HepG2 (cell line): ENCODE measurements around the gene BLMH. TPM values are rescaled to one million over a fixed set of nuclear protein-coding genes. Genes with fewer than 3 reads are reported as not detected.

Experiments used
- FOSL2 ChIP-seq: sonication (generic); formaldehyde crosslinking; IDR thresholded peaks from 2 replicates; pipeline ENCODE4 v1.4.0; 2020; ENCODE audit warnings: missing genetic modification reagents
- GFI1 ChIP-seq: sonication (generic); formaldehyde crosslinking; IDR thresholded peaks from 2 replicates; pipeline ENCODE4 v1.5.0; 2020; ENCODE audit warnings: missing genetic modification reagents, mild to moderate bottlenecking, borderline replicate concordance
- PLRG1 ChIP-seq: fragments of 450-650 bp; conservative IDR thresholded peaks from 2 replicates; pipeline ENCODE4 v1.6.1; 2016
- SAP130 ChIP-seq: IDR thresholded peaks from 2 replicates; pipeline ENCODE4 v1.6.1; 2016; ENCODE audit warnings: low read depth
- TAF1 ChIP-seq: sonication (generic); formaldehyde crosslinking; IDR thresholded peaks from 2 replicates; pipeline ENCODE4 v1.4.0; 2020; ENCODE audit warnings: missing genetic modification reagents
- U2AF2 ChIP-seq: fragments of 200-400 bp; formaldehyde crosslinking; IDR thresholded peaks from 2 replicates; pipeline ENCODE4 v1.6.1; 2017; ENCODE audit warnings: low read depth, mild to moderate bottlenecking, low read length
- ZNF205 ChIP-seq: IDR thresholded peaks from 2 replicates; pipeline ENCODE4 v1.6.1; 2018; ENCODE audit warnings: missing biosample characterization, missing genetic modification reagents
- ZNF337 ChIP-seq: sonication (generic); formaldehyde crosslinking; IDR thresholded peaks from 2 replicates; pipeline ENCODE4 v1.5.1; 2020; ENCODE audit warnings: missing genetic modification reagents, low read depth, mild to moderate bottlenecking, borderline replicate concordance
- polyA plus RNA-seq, 8 experiments: library from polyadenylated mRNA; depleted of rRNA in 3 of 8; stranded (reverse) in 7 of 8; unstranded in 1 of 8; fragments of >200 nt; fragmentation: Illumina TruSeq in 4 of 8; extraction: Trizol in 4 of 8; gene quantifications; 2 replicates each; pipeline versions ENCODE4 v1.2.1 to v1.2.3, GENCODE V29; 2011 to 2016; ENCODE audit warnings: low read depth in 4 of 8, missing spikeins in 1 of 8, mixed read lengths in 1 of 8; ENCODE audit not compliant: insufficient read depth in 1 of 8
- total RNA-seq, 5 experiments: library from RNA; depleted of rRNA; stranded (reverse); fragments of >200 nt; fragmentation: Illumina TruSeq; extraction: Trizol; gene quantifications; 2 replicates each; pipeline ENCODE4 v1.2.3, GENCODE V29; 2016; ENCODE audit warnings: low read depth in 1 of 5
- TF ChIP-seq, protein P1 (sequence below): sonication (generic); formaldehyde crosslinking; IDR thresholded peaks from 2 replicates; pipeline ENCODE4 v1.4.0; 2020; ENCODE audit warnings: missing genetic modification reagents
- TF ChIP-seq, protein P2 (sequence below): sonication (generic); formaldehyde crosslinking; IDR thresholded peaks from 2 replicates; pipeline ENCODE4 v1.4.0; 2020; ENCODE audit warnings: missing genetic modification reagents, borderline replicate concordance
- TF ChIP-seq, protein P3 (sequence below), 2 experiments: sonication (generic) in 1 of 2; formaldehyde crosslinking in 1 of 2; IDR thresholded peaks; 2 replicates each; pipeline versions ENCODE4 v1.5.1 to v1.6.1; 2011 to 2020; ENCODE audit warnings: borderline replicate concordance in 1 of 2, low read depth in 1 of 2, low read length in 1 of 2, mild to moderate bottlenecking in 1 of 2, missing genetic modification reagents in 1 of 2, moderate library complexity in 1 of 2
- TF ChIP-seq, protein P4 (sequence below): IDR thresholded peaks from 2 replicates; pipeline ENCODE4 v1.6.1; 2016; ENCODE audit warnings: control low read depth
- TF ChIP-seq, protein P5 (sequence below): sonication (generic); formaldehyde crosslinking; IDR thresholded peaks from 2 replicates; pipeline ENCODE4 v1.4.0; 2020; ENCODE audit warnings: missing genetic modification reagents
- TF ChIP-seq, protein P6 (sequence below): sonication (generic); formaldehyde crosslinking; IDR thresholded peaks from 2 replicates; pipeline ENCODE4 v1.8.0; 2022; ENCODE audit warnings: mild to moderate bottlenecking, missing genetic modification reagents, moderate library complexity

The BLMH gene
- total and polyA plus RNA-seq, 2 of the 13 experiments (the other 11 are each of a cell fraction or from before 2014, with no cell fraction given): 12.1 to 41.0 TPM

DNA sequence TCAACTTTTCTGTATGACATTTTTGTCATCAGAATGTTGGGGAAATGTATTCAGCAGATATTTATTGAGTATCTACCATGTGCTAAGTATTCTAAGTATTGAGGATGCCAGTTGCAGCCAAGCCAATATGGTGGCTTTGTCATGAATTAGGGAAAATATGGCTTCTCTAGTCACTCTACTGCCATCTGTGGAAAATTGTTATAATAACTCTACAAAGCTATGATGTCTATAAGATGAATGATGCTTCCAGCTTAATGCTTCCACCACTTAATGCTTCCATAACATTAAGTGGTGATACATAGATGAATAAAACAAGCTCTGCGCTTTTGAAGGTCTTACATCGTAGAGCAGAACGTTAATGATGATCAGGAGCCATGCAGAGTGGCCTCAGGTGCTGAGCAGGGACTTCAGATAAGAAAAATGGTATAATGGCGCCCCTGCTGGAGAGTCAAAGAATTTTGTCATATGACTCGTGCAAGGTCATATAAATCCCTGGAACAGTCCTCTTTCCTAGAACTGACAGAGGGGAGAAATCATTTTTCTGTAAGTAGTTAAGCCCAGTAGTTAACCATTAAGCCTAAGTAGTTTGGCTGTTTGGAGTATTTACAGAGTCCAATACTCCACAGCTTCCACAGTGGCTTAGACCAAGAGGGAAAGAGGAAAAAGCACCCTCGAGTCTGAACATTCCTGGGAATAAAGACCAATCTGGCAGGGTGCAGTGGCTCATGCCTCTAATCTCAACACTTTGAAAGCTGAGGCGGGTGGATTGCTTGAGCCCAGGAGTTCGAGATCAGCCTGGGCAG lies 44.8 kb upstream of the BLMH start (continued):
- TF ChIP-seq, protein P1, sequence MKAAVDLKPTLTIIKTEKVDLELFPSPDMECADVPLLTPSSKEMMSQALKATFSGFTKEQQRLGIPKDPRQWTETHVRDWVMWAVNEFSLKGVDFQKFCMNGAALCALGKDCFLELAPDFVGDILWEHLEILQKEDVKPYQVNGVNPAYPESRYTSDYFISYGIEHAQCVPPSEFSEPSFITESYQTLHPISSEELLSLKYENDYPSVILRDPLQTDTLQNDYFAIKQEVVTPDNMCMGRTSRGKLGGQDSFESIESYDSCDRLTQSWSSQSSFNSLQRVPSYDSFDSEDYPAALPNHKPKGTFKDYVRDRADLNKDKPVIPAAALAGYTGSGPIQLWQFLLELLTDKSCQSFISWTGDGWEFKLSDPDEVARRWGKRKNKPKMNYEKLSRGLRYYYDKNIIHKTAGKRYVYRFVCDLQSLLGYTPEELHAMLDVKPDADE (CRISPR knock-in tag): no peak
- no peak for TF ChIP-seq U2AF2
- TF ChIP-seq, protein P2, sequence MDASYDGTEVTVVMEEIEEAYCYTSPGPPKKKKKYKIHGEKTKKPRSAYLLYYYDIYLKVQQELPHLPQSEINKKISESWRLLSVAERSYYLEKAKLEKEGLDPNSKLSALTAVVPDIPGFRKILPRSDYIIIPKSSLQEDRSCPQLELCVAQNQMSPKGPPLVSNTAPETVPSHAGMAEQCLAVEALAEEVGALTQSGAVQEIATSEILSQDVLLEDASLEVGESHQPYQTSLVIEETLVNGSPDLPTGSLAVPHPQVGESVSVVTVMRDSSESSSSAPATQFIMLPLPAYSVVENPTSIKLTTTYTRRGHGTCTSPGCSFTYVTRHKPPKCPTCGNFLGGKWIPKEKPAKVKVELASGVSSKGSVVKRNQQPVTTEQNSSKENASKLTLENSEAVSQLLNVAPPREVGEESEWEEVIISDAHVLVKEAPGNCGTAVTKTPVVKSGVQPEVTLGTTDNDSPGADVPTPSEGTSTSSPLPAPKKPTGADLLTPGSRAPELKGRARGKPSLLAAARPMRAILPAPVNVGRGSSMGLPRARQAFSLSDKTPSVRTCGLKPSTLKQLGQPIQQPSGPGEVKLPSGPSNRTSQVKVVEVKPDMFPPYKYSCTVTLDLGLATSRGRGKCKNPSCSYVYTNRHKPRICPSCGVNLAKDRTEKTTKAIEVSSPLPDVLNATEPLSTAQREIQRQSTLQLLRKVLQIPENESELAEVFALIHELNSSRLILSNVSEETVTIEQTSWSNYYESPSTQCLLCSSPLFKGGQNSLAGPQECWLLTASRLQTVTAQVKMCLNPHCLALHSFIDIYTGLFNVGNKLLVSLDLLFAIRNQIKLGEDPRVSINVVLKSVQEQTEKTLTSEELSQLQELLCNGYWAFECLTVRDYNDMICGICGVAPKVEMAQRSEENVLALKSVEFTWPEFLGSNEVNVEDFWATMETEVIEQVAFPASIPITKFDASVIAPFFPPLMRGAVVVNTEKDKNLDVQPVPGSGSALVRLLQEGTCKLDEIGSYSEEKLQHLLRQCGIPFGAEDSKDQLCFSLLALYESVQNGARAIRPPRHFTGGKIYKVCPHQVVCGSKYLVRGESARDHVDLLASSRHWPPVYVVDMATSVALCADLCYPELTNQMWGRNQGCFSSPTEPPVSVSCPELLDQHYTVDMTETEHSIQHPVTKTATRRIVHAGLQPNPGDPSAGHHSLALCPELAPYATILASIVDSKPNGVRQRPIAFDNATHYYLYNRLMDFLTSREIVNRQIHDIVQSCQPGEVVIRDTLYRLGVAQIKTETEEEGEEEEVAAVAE (CRISPR knock-in tag): 0 out of 2 replicates have a peak, but pooled peaks have one; percentile 57
- 0 out of 2 replicates have a peak, but pooled peaks have one; percentile 49 for TF ChIP-seq GFI1 (CRISPR knock-in tag)
- TF ChIP-seq FOSL2 (CRISPR knock-in tag): no peak
- TF ChIP-seq, protein P3, sequence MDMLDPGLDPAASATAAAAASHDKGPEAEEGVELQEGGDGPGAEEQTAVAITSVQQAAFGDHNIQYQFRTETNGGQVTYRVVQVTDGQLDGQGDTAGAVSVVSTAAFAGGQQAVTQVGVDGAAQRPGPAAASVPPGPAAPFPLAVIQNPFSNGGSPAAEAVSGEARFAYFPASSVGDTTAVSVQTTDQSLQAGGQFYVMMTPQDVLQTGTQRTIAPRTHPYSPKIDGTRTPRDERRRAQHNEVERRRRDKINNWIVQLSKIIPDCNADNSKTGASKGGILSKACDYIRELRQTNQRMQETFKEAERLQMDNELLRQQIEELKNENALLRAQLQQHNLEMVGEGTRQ (IDR thresholded peaks at IDR 0.05; ENCODE audit: low read depth, low read length): no peak
- TF ChIP-seq, protein P3 (CRISPR knock-in tag; IDR thresholded peaks at IDR 0.05; ENCODE audit: borderline replicate concordance): peak; percentile 43
- no peak for TF ChIP-seq PLRG1
- no peak for TF ChIP-seq TAF1
- TF ChIP-seq, protein P4, sequence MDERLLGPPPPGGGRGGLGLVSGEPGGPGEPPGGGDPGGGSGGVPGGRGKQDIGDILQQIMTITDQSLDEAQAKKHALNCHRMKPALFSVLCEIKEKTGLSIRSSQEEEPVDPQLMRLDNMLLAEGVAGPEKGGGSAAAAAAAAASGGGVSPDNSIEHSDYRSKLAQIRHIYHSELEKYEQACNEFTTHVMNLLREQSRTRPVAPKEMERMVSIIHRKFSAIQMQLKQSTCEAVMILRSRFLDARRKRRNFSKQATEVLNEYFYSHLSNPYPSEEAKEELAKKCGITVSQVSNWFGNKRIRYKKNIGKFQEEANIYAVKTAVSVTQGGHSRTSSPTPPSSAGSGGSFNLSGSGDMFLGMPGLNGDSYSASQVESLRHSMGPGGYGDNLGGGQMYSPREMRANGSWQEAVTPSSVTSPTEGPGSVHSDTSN: no peak
- peak; percentile 78 for TF ChIP-seq SAP130 (CRISPR knock-in tag)
- TF ChIP-seq, protein P5, sequence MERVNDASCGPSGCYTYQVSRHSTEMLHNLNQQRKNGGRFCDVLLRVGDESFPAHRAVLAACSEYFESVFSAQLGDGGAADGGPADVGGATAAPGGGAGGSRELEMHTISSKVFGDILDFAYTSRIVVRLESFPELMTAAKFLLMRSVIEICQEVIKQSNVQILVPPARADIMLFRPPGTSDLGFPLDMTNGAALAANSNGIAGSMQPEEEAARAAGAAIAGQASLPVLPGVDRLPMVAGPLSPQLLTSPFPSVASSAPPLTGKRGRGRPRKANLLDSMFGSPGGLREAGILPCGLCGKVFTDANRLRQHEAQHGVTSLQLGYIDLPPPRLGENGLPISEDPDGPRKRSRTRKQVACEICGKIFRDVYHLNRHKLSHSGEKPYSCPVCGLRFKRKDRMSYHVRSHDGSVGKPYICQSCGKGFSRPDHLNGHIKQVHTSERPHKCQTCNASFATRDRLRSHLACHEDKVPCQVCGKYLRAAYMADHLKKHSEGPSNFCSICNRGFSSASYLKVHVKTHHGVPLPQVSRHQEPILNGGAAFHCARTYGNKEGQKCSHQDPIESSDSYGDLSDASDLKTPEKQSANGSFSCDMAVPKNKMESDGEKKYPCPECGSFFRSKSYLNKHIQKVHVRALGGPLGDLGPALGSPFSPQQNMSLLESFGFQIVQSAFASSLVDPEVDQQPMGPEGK: peak; percentile 42; the same call in 1 of the 2 replicates
- no peak for TF ChIP-seq ZNF337 (CRISPR knock-in tag)
- TF ChIP-seq ZNF205 (CRISPR knock-in tag): 0 out of 2 replicates have a peak, but pooled peaks have one; percentile 37
- TF ChIP-seq, protein P6, sequence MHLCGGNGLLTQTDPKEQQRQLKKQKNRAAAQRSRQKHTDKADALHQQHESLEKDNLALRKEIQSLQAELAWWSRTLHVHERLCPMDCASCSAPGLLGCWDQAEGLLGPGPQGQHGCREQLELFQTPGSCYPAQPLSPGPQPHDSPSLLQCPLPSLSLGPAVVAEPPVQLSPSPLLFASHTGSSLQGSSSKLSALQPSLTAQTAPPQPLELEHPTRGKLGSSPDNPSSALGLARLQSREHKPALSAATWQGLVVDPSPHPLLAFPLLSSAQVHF: no peak
